HEK293T (cell line): ENCODE data around the gene TARBP1.

ENCODE experiments used
- CTBP1 ChIP-seq: fragments of 450-650 bp; IDR thresholded peaks from 2 replicates; pipeline ENCODE4 v1.6.1; 2016; ENCODE audit warnings: borderline replicate concordance
- FOXA1 ChIP-seq: fragments of 450-650 bp; IDR thresholded peaks from 2 replicates; pipeline ENCODE4 v1.6.1; 2016; ENCODE audit warnings: mild to moderate bottlenecking
- FOXM1 ChIP-seq: fragments of 450-650 bp; IDR thresholded peaks from 2 replicates; pipeline ENCODE4 v1.6.1; 2017; ENCODE audit warnings: mild to moderate bottlenecking, borderline replicate concordance
- ZNF384 ChIP-seq: fragments of 450-650 bp; IDR thresholded peaks from 2 replicates; pipeline ENCODE4 v1.6.1; 2016

GRCh38 chr1:234499943-234500245, 20.9 kb upstream of the TARBP1 start:
- TF ChIP-seq FOXM1 (no peak), ZNF384 (no peak), FOXA1 (no peak), CTBP1 (no peak)
